GM18511 (cell line): ENCODE results near the gene SEMA3F.
A peak's percentile ranks its signal among the peaks of the same experiment; 100 is the strongest.
"Not testable (repeated sequence)": the region's sequence is repeated elsewhere in the genome, so short reads cannot be mapped to it uniquely, and the experiment has no call there.

Experiments used
- ATAC-seq: cut with Tn5 transposase; IDR thresholded peaks from one replicate; pipeline ENCODE4 v1.9.1; 2021; ENCODE audit warnings: mild to moderate bottlenecking, moderate library complexity; ENCODE audit not compliant: unreplicated experiment

Gene SEMA3F

GRCh38 chr3:50227390-50228183 is 72.5 kb downstream of the SEMA3F start:
- peak; percentile 84 for ATAC-seq

- ATAC-seq: not testable (repeated sequence)
These were observed 73.2 kb downstream of the SEMA3F start for GRCh38 chr3:50228184-50228763.

GRCh38 chr3:50229490-50229889 is 74.4 kb downstream of the SEMA3F start:
- ATAC-seq: no peak

GRCh38 chr3:50230104-50230793 is 75.1 kb downstream of the SEMA3F start:
- ATAC-seq: no peak

- ATAC-seq: no peak
These were observed 75.6 kb downstream of the SEMA3F start for GRCh38 chr3:50230794-50231125.

- no peak for ATAC-seq
These were observed 76.5 kb downstream of the SEMA3F start for GRCh38 chr3:50231581-50231980.

- ATAC-seq: no peak
These were observed 77.2 kb downstream of the SEMA3F start for GRCh38 chr3:50232303-50232702.

GRCh38 chr3:50233176-50233575 is 78.1 kb downstream of the SEMA3F start:
- ATAC-seq: no peak

GRCh38 chr3:50235716-50236483 is 80.8 kb downstream of the SEMA3F start, which contains the start of gene GNAI2:
TSS of gene GNAI2 (plus strand) at chr3:50236204. CDS start at chr3:50236336, 132 bp downstream.
- peak; percentile 92 for ATAC-seq

GRCh38 chr3:50236484-50237132 is 81.5 kb downstream of the SEMA3F start:
- no peak for ATAC-seq

- ATAC-seq: no peak
These were observed 82.1 kb downstream of the SEMA3F start for GRCh38 chr3:50237133-50237651.

- peak; percentile 41 for ATAC-seq
These were observed 82.8 kb downstream of the SEMA3F start for GRCh38 chr3:50237754-50238548.

- ATAC-seq: no peak
These were observed 83.5 kb downstream of the SEMA3F start for GRCh38 chr3:50238549-50239026.
